Activated CD4-positive, alpha-beta T cell treated with anti-CD3 and anti-CD28 coated beads, Interleukin-2, amount 50 U/mL, for 16 hours (primary cell): ENCODE measurements around the gene TMIE.
"Not testable (repeated sequence)": the region's sequence is repeated elsewhere in the genome, so short reads cannot be mapped to it uniquely, and the experiment has no call there.

Experiments used
- DNase-seq: peaks from one replicate; pipeline ENCODE4 v3.0.0-alpha.2; 2020

TMIE gene

DNA sequence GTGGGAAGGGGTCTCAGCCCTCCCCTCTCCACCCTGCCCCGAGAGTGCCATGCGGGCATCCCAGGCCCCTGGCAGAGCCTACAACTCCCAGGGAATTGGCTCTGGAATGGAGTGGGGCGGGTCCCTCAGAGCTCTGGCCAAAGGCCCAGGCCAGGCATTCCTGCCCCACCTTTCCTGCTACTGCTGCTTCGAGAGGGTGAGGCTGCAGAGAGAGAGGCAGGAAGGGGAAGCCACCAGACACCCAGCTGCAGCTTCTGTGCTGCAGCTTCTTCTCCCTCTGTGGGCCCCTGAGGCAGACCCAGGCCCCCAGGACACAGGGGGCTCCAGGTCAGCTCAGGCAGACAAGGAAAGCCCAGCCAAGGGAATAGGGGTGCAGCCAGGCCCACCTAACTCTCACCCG is 10.4 kb upstream of the TMIE start:
- DNase-seq: no peak

DNA sequence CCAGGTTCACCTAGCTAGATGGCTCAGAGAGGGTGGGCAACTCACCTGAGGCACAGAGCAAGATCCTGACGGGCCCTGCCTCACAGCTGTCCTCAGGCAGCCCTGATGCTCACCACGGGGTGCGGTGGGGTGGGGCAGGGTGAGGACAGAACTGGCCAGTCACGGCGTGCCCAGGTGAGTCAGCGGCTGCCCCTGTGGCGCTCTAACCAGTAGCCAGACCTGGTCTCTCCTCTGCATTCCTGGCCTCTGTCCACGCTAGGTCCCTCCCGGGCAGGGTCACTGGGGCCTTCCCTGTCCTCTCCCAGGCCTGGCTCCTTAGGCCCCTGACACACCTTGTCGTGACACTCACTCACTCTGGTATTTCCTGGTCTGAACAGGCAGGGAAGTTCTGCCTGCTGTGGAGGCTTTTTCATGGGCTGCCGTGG is 8.6 kb upstream of the TMIE start:
- no peak for DNase-seq

DNA sequence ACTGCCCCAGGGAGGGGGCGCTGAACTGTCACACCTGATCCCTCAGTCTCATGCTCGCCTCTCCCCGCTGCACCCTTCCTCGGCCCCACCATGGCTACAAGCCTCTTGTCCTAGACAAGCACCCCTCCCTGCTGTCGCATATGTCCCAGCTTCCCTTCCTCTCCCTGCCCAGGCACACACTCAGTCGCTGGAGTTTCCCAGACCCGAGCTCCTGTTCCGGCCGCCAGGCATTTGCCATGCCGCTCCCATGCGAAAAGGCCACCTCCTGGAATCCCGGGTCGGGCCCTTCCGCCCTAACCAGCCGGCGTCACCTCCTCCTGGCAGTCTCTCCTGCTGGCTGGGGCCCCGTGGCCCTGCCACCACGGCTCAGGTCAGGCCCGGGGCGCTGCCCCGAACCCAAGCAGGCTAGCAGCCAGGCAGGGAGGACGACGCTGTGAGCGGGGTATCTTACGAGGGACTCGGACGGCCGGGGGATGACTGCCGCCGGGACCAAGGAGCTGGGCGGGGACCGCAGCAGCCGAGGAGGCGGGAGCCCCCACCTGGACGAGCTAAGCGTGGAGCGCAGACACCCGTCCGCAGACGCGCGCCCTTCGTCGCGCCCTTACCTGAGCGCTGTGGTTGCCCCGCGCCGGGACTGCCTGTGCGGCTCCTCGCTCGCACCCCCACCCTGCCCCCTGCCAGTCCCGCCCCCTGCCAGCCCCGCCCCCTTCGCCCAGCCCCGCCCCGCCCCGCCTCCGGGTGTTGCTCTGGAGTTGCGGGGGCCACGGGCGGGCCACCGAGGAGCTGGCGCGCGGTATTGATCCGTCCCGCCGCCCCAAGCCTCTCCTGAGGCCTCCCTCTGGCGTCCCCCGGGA is 7.9 kb upstream of the TMIE start, which contains the start of gene ALS2CL:
ALS2CL (minus strand) TSS at position 642 of the 854 bp plus-strand sequence. CDS start 4,239 bp downstream, outside the sequence.
- peak; percentile 27 for DNase-seq

DNA sequence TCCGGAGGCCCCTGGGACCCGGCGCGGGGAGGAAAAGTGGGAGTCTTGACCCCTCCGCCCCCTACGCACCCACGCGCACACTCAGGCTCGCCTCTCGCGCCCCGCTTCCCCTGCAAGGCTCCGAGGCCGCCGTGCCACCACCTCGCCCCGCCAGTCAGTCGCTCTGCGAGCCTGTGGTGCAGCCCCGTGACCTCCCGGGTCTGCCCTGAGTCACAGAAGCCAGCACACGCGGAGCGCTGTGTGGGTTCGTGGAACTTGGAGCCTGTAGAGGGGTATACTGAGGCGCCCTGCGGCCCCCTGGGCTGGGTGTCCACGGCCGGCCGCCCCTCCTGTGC is 7.3 kb upstream of the TMIE start:
- DNase-seq: no peak

DNA sequence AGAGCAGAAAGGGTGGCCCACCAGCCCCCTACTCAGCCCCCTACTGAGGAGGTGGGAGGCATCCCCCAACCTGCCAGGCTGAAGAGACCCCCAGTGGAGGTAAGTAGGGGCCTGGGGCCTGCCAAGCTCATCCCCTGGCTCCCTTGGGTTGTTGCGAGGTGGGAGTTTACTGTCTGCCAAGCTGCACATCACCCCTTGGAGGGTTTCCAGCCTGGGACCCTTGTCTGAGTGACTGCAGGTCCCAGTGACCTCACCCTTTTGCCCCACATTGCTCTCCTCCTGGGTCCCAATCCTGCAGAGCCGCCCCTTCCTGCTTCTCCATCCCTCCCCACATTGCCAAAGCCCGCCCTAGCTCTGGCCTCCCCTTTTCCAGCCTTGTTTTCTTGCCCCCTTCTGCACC is 6.7 kb upstream of the TMIE start:
- DNase-seq: no peak

- DNase-seq: peak; percentile 51
These were observed 5.8 kb upstream of the TMIE start for GRCh38 chr3:46695177-46695961.

DNA sequence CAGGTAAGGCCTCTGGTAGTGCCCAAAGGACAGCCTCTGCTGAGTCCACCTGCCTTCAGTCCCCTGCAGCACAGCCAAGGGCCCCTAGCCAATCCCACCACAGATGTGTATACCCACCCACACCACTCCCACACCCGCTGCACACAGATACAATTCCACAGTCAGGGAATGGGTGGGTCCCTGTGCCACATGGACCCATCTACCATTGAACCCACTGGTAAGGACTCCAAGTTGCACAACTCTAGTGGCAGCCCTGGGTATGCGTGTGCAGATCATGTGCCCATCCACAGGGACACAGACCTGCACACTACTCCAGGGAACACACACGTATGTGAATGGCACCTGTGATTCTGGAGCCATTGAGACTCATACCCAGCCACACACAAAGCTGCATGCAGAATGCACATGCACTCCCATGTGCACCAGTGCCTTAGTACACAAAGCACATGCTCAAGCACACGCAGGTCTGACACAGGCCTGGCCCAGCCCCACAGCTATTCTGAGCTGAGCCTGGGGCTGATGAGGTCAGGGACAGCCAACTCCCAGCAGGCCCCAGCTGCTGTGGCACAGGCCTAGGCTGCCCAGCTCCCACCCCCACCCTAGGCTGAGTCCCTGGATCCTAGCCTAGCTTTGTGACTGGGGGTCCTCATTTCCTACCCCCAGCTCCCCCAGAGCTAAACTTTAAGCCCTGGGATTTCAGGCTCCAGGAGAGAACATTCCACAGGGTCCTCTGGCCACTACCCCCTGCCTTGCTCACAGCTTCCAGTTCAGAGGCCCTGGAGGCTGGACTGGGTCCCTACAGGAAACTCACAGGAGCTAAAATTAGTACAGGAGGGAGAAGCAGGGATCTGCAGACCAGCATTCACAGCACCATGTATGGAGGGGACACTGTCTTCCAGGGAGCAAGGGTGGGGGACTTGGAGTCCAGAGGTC is 5.0 kb upstream of the TMIE start:
- DNase-seq: no peak

DNA sequence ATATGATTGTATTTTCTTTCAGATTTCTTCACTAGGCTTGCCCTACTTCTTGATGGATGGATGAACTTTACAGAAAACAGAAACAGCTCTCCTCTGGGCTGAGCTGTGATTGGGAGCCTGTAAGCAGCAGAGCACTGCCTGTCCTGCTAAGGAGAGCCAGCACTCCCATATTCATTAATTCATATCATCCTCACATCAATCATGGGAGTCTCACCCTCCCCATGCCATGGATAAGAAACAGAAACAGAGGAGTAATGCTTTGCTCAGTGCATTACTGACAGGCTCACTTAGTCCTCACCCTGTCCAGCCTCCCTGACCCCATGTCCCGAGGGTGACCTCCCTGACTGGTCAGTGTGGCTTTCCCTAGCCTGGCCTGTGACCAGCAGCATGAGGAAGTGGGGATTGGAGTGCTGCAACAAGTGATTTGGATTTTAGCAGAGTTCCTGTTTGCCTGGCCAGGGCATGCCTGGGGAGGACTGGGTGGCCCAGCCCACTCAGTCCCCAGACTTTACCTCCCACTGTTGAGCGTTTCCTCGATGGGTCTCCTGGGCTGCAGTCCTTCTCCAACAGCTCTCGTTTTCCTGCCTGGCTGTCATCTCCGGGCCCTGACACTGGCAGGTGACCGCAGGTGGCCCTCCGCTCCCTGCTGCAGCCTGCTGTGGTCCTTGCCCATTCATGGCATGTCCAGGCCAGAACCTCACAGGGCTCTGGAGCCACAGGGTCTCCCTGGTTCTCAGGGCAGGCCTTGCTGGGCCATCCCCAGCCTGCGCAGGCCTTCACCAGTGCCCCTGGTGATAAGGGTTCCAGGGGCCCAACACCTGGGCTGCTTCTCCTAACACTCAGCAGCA is 1.3 kb upstream of the TMIE start:
- no peak for DNase-seq

DNA sequence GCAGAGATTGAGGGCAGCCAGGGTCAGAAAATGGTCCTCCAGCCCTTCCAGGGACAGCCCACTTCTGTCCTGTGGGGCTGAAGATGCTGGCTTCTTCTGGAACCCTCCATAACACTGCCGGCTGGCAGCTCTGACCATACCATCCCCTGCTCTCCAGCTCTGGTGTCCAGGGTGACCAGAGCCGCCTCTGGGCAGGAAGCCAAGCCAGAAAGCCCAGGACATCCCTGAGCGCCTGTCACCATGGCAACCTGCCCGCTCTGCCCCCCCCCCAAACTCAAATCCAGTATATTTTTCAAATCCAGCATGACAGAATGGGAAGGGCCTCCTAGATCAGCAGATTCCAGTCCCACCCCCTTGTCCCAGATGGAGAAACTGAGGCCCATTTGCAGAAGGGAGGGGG is 420 bp upstream of the TMIE start:
- DNase-seq: no peak

DNA sequence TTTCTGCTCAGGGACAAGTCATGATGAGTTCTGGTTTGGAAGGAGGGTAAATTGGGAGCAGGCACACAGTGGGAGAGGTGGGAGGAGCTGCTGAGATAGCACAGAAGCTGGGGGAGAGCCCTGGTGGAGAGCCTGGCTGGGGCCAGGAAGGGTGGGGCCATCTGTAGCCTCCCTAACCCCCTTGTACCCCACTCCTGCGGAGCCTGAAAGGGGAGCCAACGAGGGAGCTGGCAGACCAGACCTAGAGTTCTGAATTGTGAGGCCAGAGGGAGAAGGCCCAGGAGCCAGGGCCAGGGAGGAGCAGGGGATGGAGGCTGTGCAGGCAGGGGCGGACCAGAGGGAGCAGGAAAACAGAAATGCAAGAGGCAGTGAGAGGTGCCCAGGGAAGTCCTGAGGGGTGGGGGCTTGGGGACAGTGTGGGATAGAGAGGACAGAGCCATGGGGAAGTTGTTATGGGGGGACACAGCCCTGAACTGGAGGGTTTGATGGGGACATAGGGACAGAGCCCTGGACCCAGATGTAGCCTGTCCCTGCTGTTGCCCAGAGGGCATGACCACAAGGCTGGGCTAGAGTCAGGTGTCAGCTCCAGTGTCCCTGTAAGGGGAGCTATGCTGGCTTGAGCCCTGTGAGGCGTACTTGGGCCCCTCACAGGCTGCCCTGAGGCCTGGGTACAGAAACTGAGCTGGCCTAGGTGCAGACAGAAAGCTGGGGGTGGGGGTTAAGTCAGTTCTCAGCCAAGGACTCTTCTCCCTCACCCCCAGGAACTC is 1.2 kb downstream of the TMIE start:
- DNase-seq: no peak

GRCh38 chr3:46703013-46703520 is 1.9 kb downstream of the TMIE start:
- no peak for DNase-seq

GRCh38 chr3:46704346-46704745 is 3.2 kb downstream of the TMIE start:
- DNase-seq: not testable (repeated sequence)

GRCh38 chr3:46705022-46705530 is 3.9 kb downstream of the TMIE start:
- DNase-seq: peak; percentile 71

GRCh38 chr3:46705751-46706552 is 4.8 kb downstream of the TMIE start:
- DNase-seq: no peak

GRCh38 chr3:46706771-46707582 is 5.8 kb downstream of the TMIE start:
- DNase-seq: no peak

GRCh38 chr3:46707601-46708011 is 6.4 kb downstream of the TMIE start:
- DNase-seq: no peak

- no peak for DNase-seq
These were observed 7.4 kb downstream of the TMIE start for GRCh38 chr3:46708401-46709156.

DNA sequence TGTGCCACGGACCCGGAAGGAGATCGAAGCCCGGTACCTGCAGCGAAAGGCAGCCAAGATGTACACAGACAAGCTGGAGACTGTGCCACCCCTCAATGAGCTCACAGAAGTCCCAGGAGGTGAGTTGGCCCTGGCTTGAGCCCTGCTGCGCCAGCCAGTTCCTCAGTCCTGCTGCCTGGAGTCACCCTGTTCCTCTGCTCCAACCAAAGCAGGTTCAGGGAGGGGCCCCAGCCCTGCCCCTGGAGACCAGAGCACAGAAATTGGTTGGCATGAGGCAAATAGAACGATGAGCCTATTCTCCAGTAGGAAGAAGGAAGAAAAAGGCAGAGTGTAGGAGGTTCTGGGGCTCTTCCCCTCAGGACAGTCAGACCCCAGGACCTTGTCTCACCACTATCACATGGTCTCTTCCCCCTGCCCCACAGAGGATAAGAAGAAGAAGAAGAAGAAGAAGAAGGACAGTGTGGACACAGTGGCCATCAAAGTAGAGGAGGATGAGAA is 8.0 kb downstream of the TMIE start:
- DNase-seq: no peak
